SJCRH30 (cell line): ENCODE measurements around the gene LTBP1. TPM values are rescaled to one million over a fixed set of nuclear protein-coding genes. Genes with fewer than 3 reads are reported as not detected.
A peak's percentile ranks its signal among the peaks of the same experiment; 100 is the strongest.

Experiments
- DNase-seq, 2 experiments: peaks; one replicate each; pipeline ENCODE4 v3.0.0-alpha.2; 2015 to 2020
- H3K27ac ChIP-seq: fragments of 250-450 bp; sonication (Bioruptor Pico); 2 replicates; pipeline ENCODE4 v1.5.1; 2020; ENCODE audit warnings: mild to moderate bottlenecking, moderate library complexity
- H3K27me3 ChIP-seq: fragments of 250-450 bp; sonication (Bioruptor Pico); 2 replicates; pipeline ENCODE4 v1.5.1; 2020; ENCODE audit warnings: mild to moderate bottlenecking, moderate library complexity
- H3K36me3 ChIP-seq: fragments of 250-450 bp; sonication (Bioruptor Pico); 2 replicates; pipeline ENCODE4 v1.5.1; 2020; ENCODE audit warnings: mild to moderate bottlenecking, moderate library complexity
- H3K4me1 ChIP-seq: fragments of 250-450 bp; sonication (Bioruptor Pico); 2 replicates; pipeline ENCODE4 v1.5.1; 2020; ENCODE audit warnings: mild to moderate bottlenecking, moderate library complexity
- H3K4me3 ChIP-seq: fragments of 250-450 bp; sonication (Bioruptor Pico); 2 replicates; pipeline ENCODE4 v1.5.1; 2020; ENCODE audit warnings: mild to moderate bottlenecking, moderate library complexity
- H3K9me3 ChIP-seq: fragments of 250-450 bp; sonication (Bioruptor Pico); replicated peaks from 2 replicates; pipeline ENCODE4 v1.5.1; 2020; ENCODE audit warnings: mild to moderate bottlenecking, moderate library complexity
- total RNA-seq: library from RNA; depleted of rRNA; stranded (reverse); fragments of >200 nt; shearing (Covaris generic); gene quantifications from 2 replicates; pipeline ENCODE4 v1.2.3, GENCODE V29; 2014

The LTBP1 gene
- total RNA-seq, 1 experiment from 2014 or later, result 63.1 TPM

DNA sequence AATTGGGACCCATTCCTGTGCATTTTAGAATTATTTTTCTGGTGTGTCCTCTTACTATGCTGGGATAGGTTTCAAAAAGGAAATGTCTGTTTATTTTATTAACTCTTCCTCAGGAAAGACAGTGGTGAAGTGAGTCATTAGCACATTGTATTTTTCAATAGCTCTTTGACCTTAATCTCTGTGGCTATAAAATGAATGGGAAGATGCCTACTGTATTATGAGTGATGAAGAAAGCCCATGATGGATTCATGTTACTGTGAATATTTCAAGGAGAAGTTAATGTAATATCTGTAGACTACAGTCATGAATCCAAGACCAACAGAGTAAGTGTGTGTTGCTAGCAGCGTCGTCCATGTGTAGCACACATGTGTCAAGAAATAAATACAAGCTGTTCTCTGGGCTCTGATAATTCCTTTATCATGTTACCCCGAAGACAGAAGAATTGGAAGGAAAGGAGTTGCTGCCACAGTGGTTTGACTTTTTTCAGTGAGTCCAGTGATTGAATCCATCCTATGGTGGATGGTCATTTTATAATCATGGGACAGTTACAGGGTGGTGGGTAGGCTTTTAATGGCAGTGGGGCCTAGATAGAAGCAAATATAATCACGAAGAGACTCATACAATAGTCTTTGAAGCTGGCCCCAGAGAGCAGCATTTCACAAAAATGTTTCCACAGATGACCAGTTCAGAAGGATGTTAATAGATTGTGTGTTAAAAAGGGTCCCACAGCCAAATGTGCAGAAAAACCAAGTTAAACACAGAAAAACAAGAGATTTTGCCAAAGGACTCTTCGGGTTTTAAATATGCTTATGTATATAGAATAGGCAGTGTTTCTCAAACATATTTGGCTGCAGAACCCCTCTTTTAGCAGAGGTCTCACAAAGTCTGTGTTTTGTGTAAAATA lies 290.0 kb downstream of the LTBP1 start:
- peaks cover 19% of the 10 kb centered on the region for H3K4me1 ChIP-seq
- H3K27me3 ChIP-seq, result no peaks in the 10 kb centered on the region
- no peaks in the 10 kb centered on the region for H3K9me3 ChIP-seq
- H3K4me3 ChIP-seq, result no peak overlapping the region
- H3K27ac ChIP-seq, result no peak overlapping the region
- no peaks in the 10 kb centered on the region for H3K36me3 ChIP-seq
- no peak for DNase-seq

GRCh38 chr2:33238111-33238510 lies 291.4 kb downstream of the LTBP1 start:
- H3K4me3 ChIP-seq, result no peak overlapping the region
- peaks cover 24% of the 10 kb centered on the region for H3K4me1 ChIP-seq
- H3K27me3 ChIP-seq, result no peaks in the 10 kb centered on the region
- 0 out of 2 replicates have a peak, but pooled peaks cover 2% of the 10 kb centered on the region for H3K36me3 ChIP-seq
- no peak overlapping the region for H3K27ac ChIP-seq
- DNase-seq, result no peak
- H3K9me3 ChIP-seq, result no peaks in the 10 kb centered on the region

DNA sequence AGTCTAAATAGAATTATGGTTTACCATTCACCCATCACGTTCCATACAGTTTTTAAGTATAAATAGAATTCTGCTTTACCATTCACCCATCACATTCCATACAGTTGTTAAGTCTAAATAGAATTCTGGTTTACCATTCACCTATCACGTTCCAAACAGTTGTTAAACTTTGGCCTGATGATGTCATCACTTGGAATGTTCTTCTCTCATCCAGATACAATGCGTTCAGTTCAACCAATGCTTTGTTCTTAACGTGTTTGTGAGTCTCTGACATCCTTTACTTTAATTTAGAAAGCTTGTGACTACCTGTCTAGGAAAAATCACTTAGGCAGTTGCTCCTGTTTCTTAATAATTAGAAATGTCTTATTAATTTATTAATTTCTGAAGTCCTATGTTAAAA lies 293.4 kb downstream of the LTBP1 start:
- no peaks in the 10 kb centered on the region for H3K27me3 ChIP-seq
- peak; percentile 43 to 74 for DNase-seq
- 0 out of 2 replicates have a peak, but pooled peaks cover 2% of the 10 kb centered on the region for H3K36me3 ChIP-seq
- H3K27ac ChIP-seq, result peak overlapping the region; percentile 32
- peaks cover 24% of the 10 kb centered on the region for H3K4me1 ChIP-seq
- H3K9me3 ChIP-seq, result no peaks in the 10 kb centered on the region
- H3K4me3 ChIP-seq, result no peak overlapping the region

- no peak overlapping the region for H3K4me3 ChIP-seq
- H3K9me3 ChIP-seq, result no peaks in the 10 kb centered on the region
- no peak for DNase-seq
- peaks cover 24% of the 10 kb centered on the region for H3K4me1 ChIP-seq
- 0 out of 2 replicates have a peak, but pooled peaks cover 2% of the 10 kb centered on the region for H3K36me3 ChIP-seq
- no peaks in the 10 kb centered on the region for H3K27me3 ChIP-seq
- no peak overlapping the region; the same call in 1 of the 2 replicates for H3K27ac ChIP-seq
Measured at GRCh38 chr2:33241072-33241471, 294.3 kb downstream of the LTBP1 start.

DNA sequence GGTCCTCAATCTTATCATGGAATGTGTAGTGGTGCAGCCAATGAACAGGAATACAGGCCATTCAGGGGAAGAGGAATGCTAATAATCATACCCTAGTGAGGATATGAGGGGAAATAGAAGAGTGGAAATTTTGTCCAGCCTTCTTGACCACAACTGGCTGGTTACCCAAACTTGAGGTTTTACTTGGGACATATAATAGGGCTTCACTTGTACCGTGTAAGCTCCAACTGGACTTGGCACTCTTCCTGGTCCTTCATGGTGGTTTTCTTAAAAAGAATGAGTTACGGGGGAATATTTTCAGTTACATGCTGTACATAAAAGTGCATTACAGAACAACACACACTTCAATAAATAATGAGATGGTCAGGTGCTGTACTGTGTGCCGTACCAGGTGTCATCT lies 294.8 kb downstream of the LTBP1 start:
- Histone ChIP-seq H3K27ac (no peak overlapping the region), H3K36me3 (0 out of 2 replicates have a peak, but pooled peaks cover 2% of the 10 kb centered on the region)

GRCh38 chr2:33242845-33243244 lies 296.1 kb downstream of the LTBP1 start:
- Histone ChIP-seq H3K36me3 (0 out of 2 replicates have a peak, but pooled peaks cover 2% of the 10 kb centered on the region), H3K4me1 (peaks cover 21% of the 10 kb centered on the region), H3K4me3 (no peak overlapping the region), H3K9me3 (no peaks in the 10 kb centered on the region; the same call in 1 of the 2 replicates), H3K27me3 (no peaks in the 10 kb centered on the region), H3K27ac (no peak overlapping the region)
- no peak for DNase-seq

More for the DNA sequence above, 294.8 kb downstream of the LTBP1 start:
- peaks cover 23% of the 10 kb centered on the region for H3K4me1 ChIP-seq
- no peaks in the 10 kb centered on the region for H3K27me3 ChIP-seq
- H3K4me3 ChIP-seq, result no peak overlapping the region
- peak; percentile 54 to 72 for DNase-seq
- no peaks in the 10 kb centered on the region for H3K9me3 ChIP-seq

GRCh38 chr2:33246432-33246831 lies 299.7 kb downstream of the LTBP1 start:
- no peak overlapping the region for H3K4me3 ChIP-seq
- no peak for DNase-seq
- no peaks in the 10 kb centered on the region for H3K27me3 ChIP-seq
- H3K4me1 ChIP-seq, result peaks cover 8% of the 10 kb centered on the region
- H3K27ac ChIP-seq, result no peak overlapping the region
- peaks cover 2% of the 10 kb centered on the region; the same call in 1 of the 2 replicates for H3K36me3 ChIP-seq
- H3K9me3 ChIP-seq, result no peaks in the 10 kb centered on the region; the same call in 1 of the 2 replicates

DNA sequence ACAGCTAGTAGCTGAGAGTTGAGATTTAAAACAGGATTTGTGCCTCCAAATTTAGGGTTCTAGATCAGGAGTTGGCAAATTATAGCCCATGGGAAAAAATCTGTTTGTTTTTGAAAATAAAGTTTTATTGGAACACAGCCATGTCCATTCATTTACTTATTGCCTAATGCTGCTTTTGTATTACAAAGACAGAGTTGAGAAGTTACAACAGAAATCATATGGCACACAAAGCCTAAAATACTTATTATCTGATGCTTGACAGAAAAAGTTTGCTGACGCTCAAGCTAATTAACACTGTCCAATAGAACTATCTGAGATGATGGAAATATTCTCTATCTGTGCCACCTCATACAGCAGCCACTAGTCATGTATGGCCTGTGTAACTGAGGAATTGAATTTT lies 300.6 kb downstream of the LTBP1 start:
- no peak for DNase-seq
- Histone ChIP-seq H3K27ac (no peak overlapping the region), H3K36me3 (no peaks in the 10 kb centered on the region; the same call in 1 of the 2 replicates), H3K4me1 (no peaks in the 10 kb centered on the region; the same call in none of the 2 replicates), H3K27me3 (no peaks in the 10 kb centered on the region), H3K9me3 (no peaks in the 10 kb centered on the region; the same call in 1 of the 2 replicates), H3K4me3 (no peak overlapping the region)

GRCh38 chr2:33250417-33251029 lies 303.8 kb downstream of the LTBP1 start:
- no peak overlapping the region for H3K27ac ChIP-seq
- H3K4me3 ChIP-seq, result no peak overlapping the region
- no peaks in the 10 kb centered on the region for H3K27me3 ChIP-seq
- no peak for DNase-seq
- peaks cover 2% of the 10 kb centered on the region for H3K36me3 ChIP-seq
- no peaks in the 10 kb centered on the region for H3K4me1 ChIP-seq
- H3K9me3 ChIP-seq, result no peaks in the 10 kb centered on the region; the same call in 1 of the 2 replicates

- DNase-seq, result no peak
- Histone ChIP-seq H3K27ac (no peak overlapping the region), H3K36me3 (peaks cover 5% of the 10 kb centered on the region; the same call in 1 of the 2 replicates), H3K4me3 (no peak overlapping the region), H3K27me3 (no peaks in the 10 kb centered on the region), H3K9me3 (no peaks in the 10 kb centered on the region), H3K4me1 (no peaks in the 10 kb centered on the region)
Measured at GRCh38 chr2:33256162-33256755, 309.5 kb downstream of the LTBP1 start.

DNA sequence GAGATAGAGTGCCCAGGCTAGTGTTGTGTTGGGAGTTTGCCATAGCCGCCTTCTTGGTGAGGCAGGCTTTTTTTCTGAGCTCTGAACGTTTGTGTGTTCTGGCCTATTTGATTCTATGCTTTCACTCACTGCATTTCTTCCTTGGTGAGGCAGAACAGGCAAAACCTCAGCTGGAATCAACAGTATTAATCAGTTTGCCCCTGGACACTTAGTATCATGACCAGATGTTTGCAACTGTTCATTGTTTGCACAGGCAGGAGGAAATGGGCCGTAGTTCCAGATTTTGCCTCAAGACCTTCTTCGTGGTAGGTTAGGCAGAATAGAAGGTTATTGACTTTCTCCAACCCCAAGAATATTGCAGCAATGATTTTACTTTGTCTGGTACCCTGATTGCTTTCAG lies 311.6 kb downstream of the LTBP1 start:
- no peak overlapping the region for H3K27ac ChIP-seq
- no peaks in the 10 kb centered on the region for H3K27me3 ChIP-seq
- no peak for DNase-seq
- no peak overlapping the region for H3K4me3 ChIP-seq
- H3K4me1 ChIP-seq, result no peaks in the 10 kb centered on the region
- H3K36me3 ChIP-seq, result peaks cover 10% of the 10 kb centered on the region; the same call in 1 of the 2 replicates
- no peaks in the 10 kb centered on the region for H3K9me3 ChIP-seq

DNA sequence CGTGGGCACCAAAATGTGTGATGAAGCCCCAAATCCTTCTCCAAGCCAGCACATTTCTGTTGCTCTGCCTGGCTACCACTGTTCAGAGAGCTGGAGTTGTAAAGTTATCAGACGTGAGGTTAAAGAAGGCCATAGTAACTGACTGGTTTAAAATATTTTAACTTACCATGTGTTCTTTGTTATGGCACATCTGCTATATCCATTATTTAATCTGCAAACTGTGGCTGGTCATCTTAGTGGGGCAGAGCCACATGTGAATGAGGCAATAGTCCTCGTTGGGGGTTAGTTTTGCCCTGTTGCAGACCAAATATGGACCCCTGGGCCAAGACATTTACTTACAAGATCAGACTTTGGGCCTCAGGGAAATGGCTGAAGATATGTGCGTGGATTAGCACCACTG lies 315.3 kb downstream of the LTBP1 start:
- H3K36me3 ChIP-seq, result peaks cover 21% of the 10 kb centered on the region

DNA sequence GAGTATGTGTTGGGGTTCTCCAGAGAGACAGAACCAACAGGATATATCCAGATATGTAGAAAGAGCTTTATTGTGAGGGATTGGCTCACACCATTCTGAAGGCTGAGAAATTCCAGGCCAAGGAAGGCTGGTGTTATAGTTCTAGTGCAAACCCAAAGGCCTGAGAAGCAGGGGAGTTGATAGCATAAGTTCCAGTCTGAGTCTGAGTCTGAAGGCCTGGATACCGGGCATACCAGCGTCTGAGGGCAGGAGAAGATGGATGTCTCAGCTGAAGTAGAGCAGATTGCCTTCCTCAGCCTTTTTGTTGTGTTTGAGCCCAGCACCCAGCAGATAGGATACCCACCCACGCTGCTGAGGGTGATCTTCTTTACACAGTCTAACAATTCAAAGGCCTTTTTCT lies 318.0 kb downstream of the LTBP1 start:
- no peak for DNase-seq
- Histone ChIP-seq H3K4me3 (no peak overlapping the region), H3K9me3 (no peaks in the 10 kb centered on the region), H3K27ac (no peak overlapping the region), H3K36me3 (peaks cover 20% of the 10 kb centered on the region), H3K4me1 (no peaks in the 10 kb centered on the region), H3K27me3 (no peaks in the 10 kb centered on the region)

More for the DNA sequence above, 315.3 kb downstream of the LTBP1 start:
- no peak for DNase-seq
- no peaks in the 10 kb centered on the region for H3K9me3 ChIP-seq
- H3K27me3 ChIP-seq, result no peaks in the 10 kb centered on the region
- no peaks in the 10 kb centered on the region for H3K4me1 ChIP-seq
- H3K27ac ChIP-seq, result no peak overlapping the region
- H3K4me3 ChIP-seq, result no peak overlapping the region

DNA sequence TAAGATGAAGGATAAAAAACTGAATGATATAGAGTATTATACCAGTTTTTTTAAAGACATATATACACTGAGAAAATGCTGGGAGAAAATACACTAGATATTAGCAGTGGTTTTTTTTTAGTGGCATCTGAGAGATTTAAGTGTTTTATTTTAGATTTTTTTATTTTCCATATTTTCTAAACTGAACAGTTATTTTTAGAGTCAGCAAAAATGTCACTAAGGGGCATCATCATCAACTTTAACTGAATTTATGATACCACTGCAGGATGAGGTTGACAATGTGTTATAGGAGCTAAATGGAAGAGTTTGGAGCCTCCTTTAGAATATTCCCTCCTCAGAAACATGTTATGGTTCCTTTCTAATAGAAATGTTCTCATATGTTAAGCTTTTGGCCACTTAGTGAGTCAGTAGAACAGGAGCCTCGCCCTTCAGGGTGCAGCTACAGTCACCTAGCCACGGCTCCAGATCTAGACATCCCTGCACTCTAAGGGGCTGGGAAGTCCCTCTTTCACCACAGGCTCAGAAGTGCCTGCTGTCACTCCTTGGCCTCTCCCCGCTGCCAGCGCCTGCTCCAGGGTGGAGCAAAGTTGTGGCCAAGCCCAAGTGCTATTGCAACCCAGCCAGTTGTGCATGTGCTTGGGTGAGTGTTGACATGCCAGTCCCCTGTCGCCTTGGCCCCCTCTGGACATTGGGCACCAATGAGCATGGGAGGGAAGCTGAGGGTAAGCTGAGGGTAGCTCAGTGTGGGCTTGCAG lies 319.0 kb downstream of the LTBP1 start:
- no peak overlapping the region for H3K4me3 ChIP-seq
- no peaks in the 10 kb centered on the region for H3K9me3 ChIP-seq
- no peak overlapping the region for H3K27ac ChIP-seq
- no peaks in the 10 kb centered on the region for H3K4me1 ChIP-seq
- H3K27me3 ChIP-seq, result no peaks in the 10 kb centered on the region
- peaks cover 20% of the 10 kb centered on the region for H3K36me3 ChIP-seq
- no peak for DNase-seq
